Erythroblast (primary cell): Measurements from ENCODE around the gene ACTR5.

ENCODE experiments used
- GATA1 ChIP-seq: IDR thresholded peaks from 2 replicates; pipeline ENCODE4 v1.6.1; 2011; ENCODE audit warnings: low read depth, mild to moderate bottlenecking, control low read depth, low read length, moderate library complexity
- POLR2A ChIP-seq: IDR thresholded peaks from 2 replicates; pipeline ENCODE4 v1.6.1; 2011; ENCODE audit warnings: mild to moderate bottlenecking, low read length

- TF ChIP-seq POLR2A (no peak), GATA1 (no peak)
These were observed 44.1 kb upstream of the ACTR5 start for GRCh38 chr20:38704136-38704535.
